Mononuclear cell (primary cell): Measurements from ENCODE around the gene TCTN1. TPM values are rescaled to one million over a fixed set of nuclear protein-coding genes. Genes with fewer than 3 reads are reported as not detected.
"Not testable (repeated sequence)": the region's sequence is repeated elsewhere in the genome, so short reads cannot be mapped to it uniquely, and the experiment has no call there.

Experiments
- H3K27me3 ChIP-seq: 2 replicates; pipeline ENCODE4 v1.6.0; 2011; ENCODE audit warnings: low read length, control low read depth; ENCODE audit not compliant: insufficient read depth
- H3K4me1 ChIP-seq: 2 replicates; pipeline ENCODE4 v1.5.1; 2011; ENCODE audit warnings: mild to moderate bottlenecking, low read length, control low read depth; ENCODE audit not compliant: insufficient read depth
- H3K4me3 ChIP-seq: 2 replicates; pipeline ENCODE4 v1.5.1; 2011; ENCODE audit warnings: mild to moderate bottlenecking, low read length, moderate library complexity
- H3K9me3 ChIP-seq: 2 replicates; pipeline ENCODE4 v1.5.1; 2011; ENCODE audit warnings: low read depth, mild to moderate bottlenecking, control low read depth, low read length
- total RNA-seq: library from RNA; depleted of rRNA; stranded (reverse); fragments of >200 nt; gene quantifications from one replicate; pipeline ENCODE4 v1.2.3, GENCODE V29; 2012

Gene TCTN1
- total RNA-seq, 1 donor: 7.9 TPM

DNA sequence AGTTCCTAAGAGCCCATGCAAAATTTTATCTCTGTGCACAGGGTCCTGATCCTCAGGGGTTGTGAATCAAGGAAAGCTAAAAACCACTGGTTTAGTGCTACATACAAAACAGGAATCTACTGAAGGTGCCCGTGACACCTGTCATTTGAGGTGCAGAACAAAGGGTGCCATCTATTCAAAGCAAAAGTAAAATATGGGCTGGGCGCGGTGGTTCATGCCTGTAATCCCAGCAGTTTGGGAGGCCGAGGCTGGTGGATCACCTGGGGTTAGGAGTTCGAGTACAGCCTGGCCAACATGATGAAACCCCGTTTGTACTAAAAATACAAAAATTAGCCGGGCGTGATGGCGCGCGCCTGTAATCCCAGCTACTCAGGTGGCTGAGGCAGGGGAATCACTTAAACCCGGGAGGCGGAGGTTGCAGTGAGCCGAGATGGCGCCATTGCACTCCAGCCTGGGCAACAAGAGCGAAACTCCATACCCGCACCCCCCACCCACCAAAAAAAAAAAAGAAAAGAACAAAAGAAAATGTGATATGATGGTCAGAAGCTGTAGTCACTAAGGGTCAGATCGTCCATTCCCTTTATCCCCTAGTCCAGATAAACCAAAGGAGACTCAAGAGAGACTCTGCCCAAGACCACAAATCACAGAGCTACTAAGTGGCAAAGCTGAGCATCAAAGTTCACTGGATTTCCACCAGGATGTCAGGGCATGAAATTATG, 34.2 kb upstream of the TCTN1 start:
- Histone ChIP-seq H3K4me1 (peaks cover 79% of the 10 kb centered on the region), H3K4me3 (no peak overlapping the region), H3K27me3 (no peaks in the 10 kb centered on the region), H3K9me3 (no peaks in the 10 kb centered on the region)

DNA sequence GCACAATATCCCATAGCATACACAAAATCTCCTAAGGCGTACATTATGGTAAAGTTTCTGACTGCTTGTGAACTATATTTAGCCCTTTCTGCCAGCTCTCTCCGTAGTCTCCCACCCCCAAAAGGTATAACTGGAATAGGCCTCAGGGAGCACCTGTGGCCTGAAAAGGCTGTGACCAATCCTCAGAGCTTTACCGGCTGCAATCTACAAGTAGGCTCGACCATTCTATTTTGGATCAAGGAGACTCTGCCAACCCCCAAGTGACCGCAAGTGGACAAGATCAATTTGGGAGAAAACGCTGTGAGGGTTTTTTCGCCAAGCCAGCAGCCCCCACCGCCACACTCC, 32.0 kb upstream of the TCTN1 start:
- H3K9me3 ChIP-seq: no peaks in the 10 kb centered on the region
- no peaks in the 10 kb centered on the region for H3K27me3 ChIP-seq
- peak overlapping the region; percentile 88 for H3K4me3 ChIP-seq
- H3K4me1 ChIP-seq: peaks cover 78% of the 10 kb centered on the region

DNA sequence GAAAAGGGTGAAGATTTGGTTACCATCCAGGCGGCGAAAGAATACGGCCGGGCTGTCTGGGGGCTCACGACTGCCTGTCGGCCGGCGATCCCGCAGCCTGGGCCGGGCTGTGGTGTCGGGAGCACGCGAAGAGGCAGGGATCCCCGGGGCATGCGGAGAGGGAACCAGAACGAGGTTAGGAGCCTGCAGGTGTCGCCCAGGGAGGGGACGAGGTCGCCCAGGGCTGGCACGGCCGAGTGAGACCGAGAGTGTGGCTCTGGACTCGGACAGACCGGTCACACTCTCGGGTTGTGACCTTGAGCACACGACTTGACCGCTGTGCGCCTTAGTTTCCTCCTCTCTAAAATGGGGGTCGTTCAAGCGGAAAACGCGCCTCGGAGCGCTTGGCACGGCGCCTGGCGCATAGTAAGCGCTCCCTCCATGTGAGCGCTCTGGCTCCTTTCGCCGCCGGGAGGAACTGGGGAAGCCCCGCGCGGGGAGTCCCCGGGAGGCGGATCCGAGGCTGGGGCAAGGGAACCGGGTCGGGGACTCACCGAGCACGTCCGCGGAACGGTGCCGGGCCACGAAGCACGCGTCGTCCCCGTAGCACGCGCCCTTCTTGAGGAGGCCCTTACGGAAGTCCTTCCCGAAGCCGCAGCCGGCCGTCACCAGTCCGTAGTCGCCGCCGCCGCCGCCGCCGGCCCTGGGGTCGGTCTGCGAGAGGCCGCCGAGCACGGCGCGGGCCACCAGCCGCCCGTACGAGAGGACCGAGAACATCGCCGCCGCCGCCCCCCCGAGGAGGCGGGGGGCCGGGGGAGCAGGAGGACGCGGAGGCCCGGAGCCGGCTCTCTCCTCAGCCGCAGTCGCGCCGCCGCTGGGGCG, 31.4 kb upstream of the TCTN1 start:
- H3K4me3 ChIP-seq: peak overlapping the region; percentile 88
- no peaks in the 10 kb centered on the region for H3K9me3 ChIP-seq
- H3K27me3 ChIP-seq: no peaks in the 10 kb centered on the region
- H3K4me1 ChIP-seq: peaks cover 73% of the 10 kb centered on the region

DNA sequence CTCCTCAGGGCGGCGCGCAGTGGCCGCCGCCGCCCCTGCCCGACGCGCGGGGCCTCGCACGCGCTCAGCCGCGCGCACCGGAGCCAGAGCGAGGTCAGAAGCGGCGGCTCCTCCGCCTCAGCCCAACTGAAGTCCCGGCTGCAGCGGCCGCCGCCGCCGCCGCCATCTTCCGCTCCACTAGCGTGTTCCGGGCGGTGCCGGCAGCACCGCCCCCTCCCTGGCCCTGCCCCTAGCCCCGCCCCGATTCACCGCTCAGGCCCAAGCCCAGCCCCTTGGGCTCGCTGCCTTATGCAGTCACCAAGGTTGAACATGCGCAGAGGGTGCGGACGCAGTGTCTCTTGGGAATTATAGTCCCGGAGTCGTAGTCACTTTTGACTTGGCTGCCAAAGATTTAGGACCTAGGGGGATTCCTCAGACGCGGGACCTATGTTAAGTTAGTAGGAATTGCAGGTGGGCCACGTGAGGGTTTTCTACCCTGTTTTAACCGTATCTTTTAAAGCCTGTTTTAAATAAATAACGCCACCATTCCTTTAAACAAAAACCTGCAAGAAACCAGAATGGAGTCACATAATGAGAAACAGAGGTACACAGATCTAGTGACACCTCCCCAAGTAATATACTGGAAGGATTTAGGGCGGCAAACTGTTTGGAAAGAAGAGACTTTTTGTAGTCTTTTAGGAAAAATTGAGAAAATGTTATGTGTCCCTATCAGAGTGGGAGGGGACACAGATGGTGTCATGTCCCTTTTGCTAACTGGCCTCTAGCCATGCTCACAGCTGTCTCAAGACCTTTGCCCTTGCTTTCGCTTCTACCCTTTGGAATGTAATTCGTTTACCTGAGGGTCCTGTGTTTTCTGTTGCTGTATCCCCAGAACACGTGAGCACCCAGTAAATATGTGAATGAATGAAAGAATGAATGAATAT, 30.5 kb upstream of the TCTN1 start, which contains the start of gene PPTC7:
Gene PPTC7, minus strand, starts transcription at position 182 of the 923 bp plus-strand sequence. CDS start 287 bp downstream, outside the sequence.
- H3K4me3 ChIP-seq: peak within 1 kb of the TSS; percentile 88
- peaks cover 65% of the 10 kb centered on the region for H3K4me1 ChIP-seq
- H3K9me3 ChIP-seq: no peaks in the 10 kb centered on the region
- no peaks in the 10 kb centered on the region for H3K27me3 ChIP-seq

DNA sequence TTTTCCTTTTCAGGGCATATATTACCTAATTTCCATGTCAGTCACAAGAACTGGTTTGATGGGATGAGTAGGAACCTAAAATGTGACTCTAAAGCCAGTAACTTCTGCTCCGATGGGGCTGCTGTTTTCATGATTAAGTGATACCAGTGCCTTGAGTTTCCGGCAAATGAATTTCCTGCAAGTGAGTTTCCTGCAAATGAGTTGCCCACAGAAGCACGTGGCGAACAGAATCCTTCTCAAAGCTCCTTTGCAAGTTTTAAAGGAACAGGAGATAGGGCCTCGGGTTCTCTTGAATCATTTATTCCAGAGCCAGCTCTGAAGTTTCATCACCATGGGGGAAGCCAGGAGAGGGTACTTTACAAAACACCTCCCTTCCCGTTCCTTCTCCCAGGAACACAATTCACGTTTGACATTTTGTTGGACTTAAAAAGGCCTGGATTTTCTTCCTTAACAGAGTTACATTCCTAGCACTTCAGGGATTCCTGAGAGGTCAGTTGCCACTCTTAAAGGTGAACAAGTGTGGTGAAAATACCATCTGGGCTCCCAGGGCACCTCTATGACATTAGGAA, 28.6 kb upstream of the TCTN1 start:
- H3K4me1 ChIP-seq: peaks cover 58% of the 10 kb centered on the region
- no peaks in the 10 kb centered on the region for H3K27me3 ChIP-seq
- no peaks in the 10 kb centered on the region for H3K9me3 ChIP-seq
- no peak overlapping the region for H3K4me3 ChIP-seq

DNA sequence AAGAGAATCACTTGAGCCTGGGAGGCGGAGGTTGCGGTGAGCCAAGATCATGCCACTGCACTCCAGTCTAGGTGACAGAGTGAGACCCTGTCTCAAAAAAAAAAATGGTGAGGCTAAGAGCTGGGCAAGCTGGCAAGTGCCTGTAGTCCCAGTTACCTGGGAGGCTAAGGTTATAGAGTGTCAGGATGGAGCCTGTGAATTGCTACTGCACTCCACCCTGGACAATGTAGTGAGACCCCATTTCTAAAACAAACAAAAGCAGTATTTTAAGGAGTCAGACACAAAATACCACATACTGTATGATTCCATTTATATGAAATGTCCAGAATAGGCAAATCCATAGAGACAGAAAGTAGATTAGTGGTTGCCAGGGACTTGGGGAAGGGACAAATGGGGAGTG, 26.8 kb upstream of the TCTN1 start:
- not testable (repeated sequence) for H3K4me3 ChIP-seq, H3K27me3 ChIP-seq, H3K9me3 ChIP-seq
- peaks cover 59% of the 10 kb centered on the region for H3K4me1 ChIP-seq

DNA sequence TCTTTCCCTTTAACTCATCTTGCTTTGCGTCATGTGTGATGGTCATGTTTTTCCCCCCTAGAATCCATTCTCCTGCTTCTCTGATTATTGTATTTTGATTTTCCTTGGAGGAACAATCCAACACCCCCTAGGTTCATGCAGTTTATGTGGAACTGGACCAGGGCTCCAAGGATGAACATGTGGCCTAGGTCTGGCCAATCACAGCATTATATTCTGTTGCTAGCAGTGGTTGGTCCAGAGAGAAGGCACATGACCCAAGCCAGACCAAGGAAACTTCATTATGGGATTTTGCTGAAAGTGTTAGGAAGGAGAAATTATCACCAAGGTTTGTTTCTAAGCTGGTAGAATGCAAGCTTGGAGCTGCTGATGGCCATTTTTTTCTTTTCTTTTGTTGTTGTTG, 23.9 kb upstream of the TCTN1 start:
- Histone ChIP-seq H3K27me3 (no peaks in the 10 kb centered on the region), H3K4me1 (peaks cover 47% of the 10 kb centered on the region), H3K9me3 (no peaks in the 10 kb centered on the region), H3K4me3 (no peak overlapping the region)

DNA sequence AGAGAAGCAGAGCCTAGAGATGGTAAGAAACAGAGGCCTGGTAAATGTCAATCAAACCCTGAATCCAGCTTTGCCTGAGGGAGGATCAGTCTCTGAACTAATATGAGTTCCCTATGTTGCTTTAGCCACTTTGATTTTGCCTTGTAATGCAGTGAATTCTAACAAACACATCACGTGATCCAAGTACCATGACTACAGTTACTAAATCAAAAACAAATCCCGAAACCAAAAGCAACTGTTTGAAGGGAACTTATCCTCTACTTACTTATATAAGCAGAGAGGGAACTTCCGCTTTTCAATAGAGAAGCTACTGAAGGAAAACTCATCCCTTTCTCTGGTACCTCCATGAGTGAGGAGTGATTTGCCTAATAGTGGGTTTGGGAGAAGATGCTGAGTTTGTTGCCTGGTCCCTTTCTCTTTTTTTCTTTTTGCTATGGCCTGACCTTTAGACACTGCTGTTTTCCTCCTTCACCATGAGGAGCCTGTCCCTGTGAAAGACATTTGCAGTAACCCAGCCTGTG, 23.1 kb upstream of the TCTN1 start:
- no peak overlapping the region for H3K4me3 ChIP-seq
- peaks cover 39% of the 10 kb centered on the region for H3K4me1 ChIP-seq
- no peaks in the 10 kb centered on the region for H3K27me3 ChIP-seq
- H3K9me3 ChIP-seq: no peaks in the 10 kb centered on the region

DNA sequence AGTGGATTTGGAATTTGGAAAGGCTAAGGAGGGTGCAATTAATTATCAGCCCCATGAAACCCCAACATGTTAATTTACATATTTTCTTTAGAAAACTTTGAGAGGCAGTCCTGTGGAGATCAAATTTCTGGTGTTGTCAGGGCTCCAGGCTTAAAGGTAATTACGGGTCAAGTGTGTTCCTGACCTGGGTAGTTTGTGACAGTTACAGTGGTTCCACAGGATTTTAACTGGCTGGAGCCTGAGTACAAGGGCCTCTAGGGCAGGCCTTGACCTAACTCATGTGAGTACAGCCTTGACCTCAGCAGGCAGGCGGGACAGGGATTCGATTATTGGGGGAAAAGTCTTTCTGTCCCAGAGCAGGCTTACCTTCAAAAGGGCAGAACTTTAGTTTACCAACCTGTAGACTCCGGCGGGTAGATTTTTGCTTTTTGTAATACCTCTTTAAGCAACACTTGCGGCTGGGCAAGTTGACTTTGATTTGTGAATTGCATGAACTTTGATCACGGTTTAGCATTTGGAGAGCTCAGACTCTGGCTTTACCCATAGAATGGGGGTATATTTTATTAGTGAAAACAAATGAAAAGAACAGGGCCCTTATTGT, 22.4 kb upstream of the TCTN1 start:
- H3K4me1 ChIP-seq: peaks cover 37% of the 10 kb centered on the region
- no peaks in the 10 kb centered on the region for H3K27me3 ChIP-seq
- H3K4me3 ChIP-seq: no peak overlapping the region
- no peaks in the 10 kb centered on the region for H3K9me3 ChIP-seq

DNA sequence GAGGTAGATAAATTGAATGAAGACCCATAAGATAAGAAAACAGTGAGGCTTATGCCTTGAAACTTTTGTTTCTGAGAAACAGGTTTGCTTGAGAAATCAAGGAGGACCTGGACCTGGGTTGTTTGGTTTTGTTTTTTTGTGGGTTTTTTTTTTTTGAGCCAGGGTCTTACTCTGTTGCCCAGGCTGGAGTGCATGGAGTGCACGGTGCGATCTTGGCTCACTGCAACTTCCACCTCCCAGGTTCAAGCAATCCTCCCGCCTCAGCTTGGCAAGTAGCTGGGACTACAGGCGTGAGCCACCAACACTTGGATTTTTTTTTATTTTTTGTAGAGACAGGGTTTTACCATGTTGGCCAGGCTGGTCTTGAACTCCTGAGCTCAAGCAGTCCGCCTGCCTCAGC, 21.9 kb upstream of the TCTN1 start:
- Histone ChIP-seq H3K4me3 (no peak overlapping the region), H3K4me1 (peaks cover 37% of the 10 kb centered on the region), H3K9me3 (no peaks in the 10 kb centered on the region), H3K27me3 (no peaks in the 10 kb centered on the region)

DNA sequence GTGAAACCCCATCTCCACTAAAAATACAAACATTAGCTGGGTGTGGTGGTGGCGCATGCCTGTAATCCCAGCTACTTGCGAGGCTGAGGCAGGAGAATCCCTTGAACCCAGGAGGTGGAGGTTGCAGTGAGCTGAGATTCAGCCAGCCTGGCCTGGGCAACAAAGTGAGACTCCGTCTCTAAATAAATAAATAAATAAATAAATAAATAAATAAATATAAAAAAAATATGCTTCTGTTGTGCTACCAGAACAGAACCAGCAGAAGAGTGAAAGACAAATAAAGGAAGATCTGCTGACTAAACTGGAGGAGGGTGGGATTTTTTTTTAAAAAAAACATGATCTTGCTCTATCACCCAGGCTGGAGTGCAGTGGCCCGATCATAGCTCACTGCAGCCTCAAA, 21.0 kb upstream of the TCTN1 start:
- not testable (repeated sequence) for H3K4me3 ChIP-seq, H3K27me3 ChIP-seq, H3K9me3 ChIP-seq
- H3K4me1 ChIP-seq: peaks cover 37% of the 10 kb centered on the region

DNA sequence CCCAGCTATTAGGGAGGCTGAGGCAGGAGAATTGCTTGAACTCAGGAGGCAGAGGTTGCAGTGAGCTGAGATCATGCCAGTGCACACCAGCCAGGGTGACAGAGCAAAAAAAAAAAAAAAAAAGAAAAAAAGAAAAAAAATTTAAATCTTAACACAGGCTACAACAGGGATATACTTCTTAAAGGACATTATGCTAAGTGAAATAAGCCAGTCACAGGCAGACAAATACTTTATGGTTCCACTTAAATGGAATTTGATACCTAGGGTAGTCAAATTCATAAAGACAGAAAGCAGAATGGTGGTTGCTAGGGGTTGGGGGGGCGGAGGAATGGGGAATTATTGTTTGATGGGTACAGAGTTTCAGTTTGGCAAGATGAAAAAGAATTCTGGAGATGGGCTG, 16.0 kb upstream of the TCTN1 start:
- H3K9me3 ChIP-seq: no peaks in the 10 kb centered on the region
- H3K4me3 ChIP-seq: no peak overlapping the region
- H3K27me3 ChIP-seq: no peaks in the 10 kb centered on the region
- H3K4me1 ChIP-seq: peaks cover 29% of the 10 kb centered on the region

DNA sequence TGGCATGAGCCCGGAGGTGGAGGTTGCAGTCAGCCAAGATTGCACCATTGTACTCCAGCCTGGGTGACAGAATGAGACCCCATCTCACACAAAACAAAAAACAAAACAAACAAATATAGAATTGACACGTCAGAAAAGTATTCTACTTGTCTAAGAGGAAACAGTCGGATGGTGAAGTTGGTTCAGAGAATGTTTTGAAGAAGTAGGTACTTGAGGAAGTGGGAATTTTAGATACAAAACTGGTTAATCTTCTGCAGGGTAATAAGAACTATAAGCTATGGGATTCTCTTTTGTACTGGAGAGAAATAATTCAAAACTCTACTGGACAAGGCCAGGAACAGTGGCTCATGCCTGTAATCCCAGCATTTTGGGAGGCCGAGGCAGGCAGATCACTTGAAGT, 14.6 kb upstream of the TCTN1 start:
- no peaks in the 10 kb centered on the region for H3K27me3 ChIP-seq
- no peaks in the 10 kb centered on the region for H3K9me3 ChIP-seq
- H3K4me1 ChIP-seq: peaks cover 33% of the 10 kb centered on the region
- H3K4me3 ChIP-seq: no peak overlapping the region

DNA sequence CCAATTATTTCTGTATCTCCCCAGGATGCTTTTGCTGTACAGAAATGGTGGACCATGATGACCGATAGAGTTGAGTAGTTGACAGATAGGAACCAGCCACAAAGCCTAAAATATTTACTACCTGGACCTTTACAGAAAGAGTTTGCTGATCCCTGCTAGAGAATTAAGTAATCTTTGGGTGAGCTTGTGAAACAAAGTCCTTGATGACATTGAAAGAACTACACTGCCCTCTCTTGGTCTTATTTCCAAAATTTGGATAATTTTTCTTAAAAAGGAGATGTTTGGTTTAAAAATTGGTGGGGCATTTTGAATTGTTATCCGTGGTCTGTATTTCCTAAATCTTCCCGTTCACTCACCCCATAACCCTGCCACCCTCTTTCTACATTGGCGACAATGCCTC, 13.7 kb upstream of the TCTN1 start:
- no peaks in the 10 kb centered on the region for H3K27me3 ChIP-seq
- peaks cover 42% of the 10 kb centered on the region for H3K4me1 ChIP-seq
- no peaks in the 10 kb centered on the region for H3K9me3 ChIP-seq
- H3K4me3 ChIP-seq: no peak overlapping the region
